Measurements from ENCODE around the gene TEAD2.

The TEAD2 gene

DNA sequence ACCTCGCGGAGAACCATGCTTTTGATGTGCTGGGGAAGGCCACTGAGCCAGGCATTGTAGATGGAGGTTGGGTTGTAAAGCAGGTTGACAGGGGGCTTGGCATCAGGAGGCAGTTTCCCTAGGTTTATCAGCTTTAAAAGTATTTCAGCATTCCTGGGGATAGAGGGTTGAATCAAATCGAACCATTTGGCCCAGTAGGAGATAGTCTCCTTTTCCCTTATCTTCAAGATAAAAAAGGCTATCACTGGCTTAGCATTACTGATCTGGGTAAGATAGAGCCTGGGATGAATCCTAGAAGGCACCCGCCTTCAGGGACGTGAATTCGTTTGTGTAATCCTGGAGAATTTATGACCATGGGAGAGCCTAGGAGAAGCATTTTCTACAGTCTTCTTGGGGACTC lies 67.8 kb downstream of the TEAD2 start:
- TF ChIP-seq, protein P1, sequence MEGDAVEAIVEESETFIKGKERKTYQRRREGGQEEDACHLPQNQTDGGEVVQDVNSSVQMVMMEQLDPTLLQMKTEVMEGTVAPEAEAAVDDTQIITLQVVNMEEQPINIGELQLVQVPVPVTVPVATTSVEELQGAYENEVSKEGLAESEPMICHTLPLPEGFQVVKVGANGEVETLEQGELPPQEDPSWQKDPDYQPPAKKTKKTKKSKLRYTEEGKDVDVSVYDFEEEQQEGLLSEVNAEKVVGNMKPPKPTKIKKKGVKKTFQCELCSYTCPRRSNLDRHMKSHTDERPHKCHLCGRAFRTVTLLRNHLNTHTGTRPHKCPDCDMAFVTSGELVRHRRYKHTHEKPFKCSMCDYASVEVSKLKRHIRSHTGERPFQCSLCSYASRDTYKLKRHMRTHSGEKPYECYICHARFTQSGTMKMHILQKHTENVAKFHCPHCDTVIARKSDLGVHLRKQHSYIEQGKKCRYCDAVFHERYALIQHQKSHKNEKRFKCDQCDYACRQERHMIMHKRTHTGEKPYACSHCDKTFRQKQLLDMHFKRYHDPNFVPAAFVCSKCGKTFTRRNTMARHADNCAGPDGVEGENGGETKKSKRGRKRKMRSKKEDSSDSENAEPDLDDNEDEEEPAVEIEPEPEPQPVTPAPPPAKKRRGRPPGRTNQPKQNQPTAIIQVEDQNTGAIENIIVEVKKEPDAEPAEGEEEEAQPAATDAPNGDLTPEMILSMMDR (conservative IDR thresholded peaks at IDR 0.05; ENCODE audit: low read depth, low read length), result no peak
- DNase-seq (ENCODE audit: low read depth), result no peak
- no peak overlapping the region for H3K4me3 ChIP-seq (ENCODE audit: low read length)
